ENCODE data around the gene SURF4. TPM values are rescaled to one million over a fixed set of nuclear protein-coding genes. Genes with fewer than 3 reads are reported as not detected.

The SURF4 gene
- total RNA-seq, 2 experiments from 2014 or later, result 299 to 302 TPM

DNA sequence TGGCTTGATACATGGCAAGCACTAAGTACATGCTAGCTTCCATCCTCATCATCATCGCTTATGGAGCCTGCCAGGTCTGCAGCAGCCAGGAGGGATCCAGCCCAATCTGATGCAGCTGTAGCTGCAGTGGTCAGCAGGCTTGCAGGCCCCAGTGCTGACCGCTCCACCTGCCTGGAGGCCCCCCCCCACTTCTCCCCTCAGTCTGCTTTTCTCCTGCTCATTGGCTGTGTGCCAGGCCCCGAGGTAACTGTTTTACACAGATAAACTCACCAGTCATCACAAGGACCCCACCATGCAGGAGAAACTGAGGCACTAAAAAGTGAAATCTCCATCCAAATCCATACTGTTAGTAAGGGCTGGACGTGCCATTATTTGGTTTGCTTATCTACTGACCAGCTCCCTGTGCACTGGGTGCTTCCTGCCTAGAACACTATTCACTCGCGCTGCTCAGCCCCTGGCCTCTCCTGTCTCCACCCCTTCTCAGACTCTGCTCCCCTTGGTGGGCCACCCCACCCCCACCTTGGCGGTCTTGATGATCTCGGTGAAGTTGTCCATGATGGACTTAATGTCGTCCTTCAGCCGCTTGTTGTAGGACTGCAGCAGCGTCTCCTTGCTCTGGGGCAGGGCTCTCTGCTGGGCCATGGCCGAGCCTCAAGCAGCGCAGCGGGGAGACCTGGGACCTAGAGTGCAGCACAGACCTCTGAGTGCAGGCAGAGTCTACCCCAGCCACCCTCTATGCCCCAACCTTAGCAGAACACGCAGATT lies 29.7 kb downstream of the SURF4 start:
- intact Hi-C loops (cut with micrococcal nuclease), result no loop called here
- no peaks in the 10 kb centered on the region for H3K9me3 Mint-ChIP-seq
- H3K4me1 Mint-ChIP-seq (ENCODE audit: low read depth), result peaks cover 40% of the 10 kb centered on the region
- H3K4me3 Mint-ChIP-seq, result peak overlapping the region; percentile 92
- H3K27me3 Mint-ChIP-seq (ENCODE audit: low read depth), result no peaks in the 10 kb centered on the region
- H3K27ac Mint-ChIP-seq, result peak overlapping the region; percentile 65
- DNase-seq, result no peak
- H3K36me3 Mint-ChIP-seq (ENCODE audit: low read depth), result peaks cover 54% of the 10 kb centered on the region
- CTCF ChIA-PET, result interaction anchor here (1.1 to 1.2 kb wide), 2 partner anchors 9 to 160 kb away, joined by 3 read pairs; no protein-coding TSS in a partner anchor

DNA sequence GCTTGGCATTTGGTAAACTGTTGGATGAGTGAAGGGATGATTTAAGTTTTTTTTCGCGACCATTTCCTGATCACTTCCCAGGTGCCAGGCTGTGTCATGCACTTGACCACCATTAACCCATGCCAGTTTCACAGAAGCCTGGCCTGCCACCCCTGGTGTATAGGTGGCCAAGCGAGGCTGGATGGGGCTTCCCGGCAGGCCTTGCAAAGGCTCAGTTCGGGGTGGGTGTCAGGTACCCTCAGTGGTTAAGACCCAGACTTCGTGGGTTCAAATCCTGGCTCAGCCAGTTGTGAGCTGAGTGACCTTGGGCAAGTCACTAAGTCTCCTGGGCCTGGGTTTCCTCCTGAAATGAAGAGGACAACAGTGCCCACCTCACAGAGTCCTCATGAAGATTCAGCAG lies 30.3 kb downstream of the SURF4 start:
- H3K9me3 Mint-ChIP-seq, result no peaks in the 10 kb centered on the region
- no peak overlapping the region for H3K27ac Mint-ChIP-seq
- H3K36me3 Mint-ChIP-seq (ENCODE audit: low read depth), result peaks cover 51% of the 10 kb centered on the region
- no peaks in the 10 kb centered on the region for H3K27me3 Mint-ChIP-seq (ENCODE audit: low read depth)
- peaks cover 43% of the 10 kb centered on the region for H3K4me1 Mint-ChIP-seq (ENCODE audit: low read depth)
- no peak for DNase-seq
- CTCF ChIA-PET, result interaction anchor here (1.2 kb wide), 1 partner anchor 159 kb away, joined by 3 read pairs; no protein-coding TSS in a partner anchor
- H3K4me3 Mint-ChIP-seq, result peak overlapping the region; percentile 29
- intact Hi-C loops (cut with micrococcal nuclease), result no loop called here

DNA sequence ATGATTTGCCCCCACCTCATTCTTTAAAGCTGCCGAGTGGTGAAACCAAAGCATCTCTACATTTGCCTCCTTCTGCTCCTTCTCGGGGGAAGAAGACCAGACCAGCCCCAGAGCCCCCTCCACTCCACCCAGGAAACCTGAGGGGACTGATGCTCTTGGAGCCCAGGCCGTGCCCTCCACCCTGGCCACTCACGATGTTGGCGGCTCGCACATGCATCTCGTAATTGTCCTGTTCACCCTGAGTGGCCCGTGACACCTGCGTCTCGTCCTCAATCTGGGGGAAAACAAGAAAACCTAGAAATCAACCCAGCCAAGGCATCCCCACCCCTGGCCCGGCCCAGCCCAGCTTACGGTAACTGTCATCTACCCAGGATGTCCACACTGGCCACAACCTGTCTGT lies 30.9 kb downstream of the SURF4 start:
- DNase-seq, result no peak
- no peaks in the 10 kb centered on the region for H3K27me3 Mint-ChIP-seq (ENCODE audit: low read depth)
- H3K4me3 Mint-ChIP-seq, result no peak overlapping the region
- H3K4me1 Mint-ChIP-seq (ENCODE audit: low read depth), result peaks cover 41% of the 10 kb centered on the region
- no peak overlapping the region for H3K27ac Mint-ChIP-seq
- CTCF ChIA-PET, result no interaction called here
- H3K36me3 Mint-ChIP-seq (ENCODE audit: low read depth), result peaks cover 48% of the 10 kb centered on the region
- intact Hi-C loops (cut with micrococcal nuclease), result no loop called here
- no peaks in the 10 kb centered on the region for H3K9me3 Mint-ChIP-seq

DNA sequence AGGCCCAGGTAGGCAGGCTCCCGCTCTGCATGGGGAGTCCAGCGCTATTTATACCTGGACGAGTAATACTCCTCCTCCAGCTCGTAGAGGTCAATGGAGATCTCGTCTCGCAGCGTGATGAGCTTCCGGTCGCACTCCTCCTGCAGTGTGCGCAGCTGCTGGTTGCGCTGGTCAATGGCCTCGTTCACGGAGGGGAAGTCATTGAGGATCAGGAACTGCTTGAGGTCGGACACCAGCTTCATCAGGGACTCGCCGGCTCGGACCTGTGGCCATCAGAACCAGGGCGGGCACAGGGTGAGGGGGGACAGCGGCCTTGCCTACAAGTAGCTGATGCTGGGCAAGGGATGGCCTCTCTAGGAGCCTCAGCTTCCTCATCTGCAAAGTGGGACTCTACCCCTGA lies 31.8 kb downstream of the SURF4 start:
- Mint-ChIP-seq H3K9me3 (no peaks in the 10 kb centered on the region), H3K4me3 (no peak overlapping the region), H3K27ac (no peak overlapping the region), H3K27me3 (ENCODE audit: low read depth) (no peaks in the 10 kb centered on the region), H3K4me1 (ENCODE audit: low read depth) (peaks cover 32% of the 10 kb centered on the region), H3K36me3 (ENCODE audit: low read depth) (peaks cover 44% of the 10 kb centered on the region)
- intact Hi-C loops (cut with micrococcal nuclease), result no loop called here
- no peak for DNase-seq
- CTCF ChIA-PET, result interaction anchor here (0.6 to 0.8 kb wide), 2 partner anchors 9 kb away, joined by 3 read pairs; no protein-coding TSS in a partner anchor

DNA sequence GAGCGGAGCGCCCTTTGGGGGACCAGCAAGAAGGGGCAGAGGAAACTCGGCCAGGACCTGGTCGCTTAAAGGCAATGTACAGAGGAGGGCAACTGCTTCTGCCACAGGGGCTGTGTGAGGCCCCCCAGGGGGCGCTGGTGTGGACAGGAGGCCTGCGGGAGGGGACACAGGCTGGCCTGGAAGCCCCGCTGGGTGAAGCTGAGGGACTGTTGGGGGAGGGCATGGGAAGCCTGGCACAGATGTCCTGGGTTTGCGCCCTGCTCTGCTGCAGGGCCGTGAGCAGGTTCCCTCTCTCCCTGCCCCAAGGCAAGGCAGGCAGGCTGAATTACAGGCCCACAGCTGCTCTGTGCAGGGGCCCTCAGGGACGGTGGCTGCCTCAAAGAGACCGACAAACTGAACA lies 33.3 kb downstream of the SURF4 start:
- H3K4me1 Mint-ChIP-seq (ENCODE audit: low read depth), result peaks cover 29% of the 10 kb centered on the region
- no peaks in the 10 kb centered on the region for H3K9me3 Mint-ChIP-seq
- intact Hi-C loops (cut with micrococcal nuclease), result no loop called here
- DNase-seq, result no peak
- no peaks in the 10 kb centered on the region for H3K27me3 Mint-ChIP-seq (ENCODE audit: low read depth)
- CTCF ChIA-PET, result interaction anchor here (1.6 kb wide), 1 partner anchor 14 kb away, joined by 5 read pairs; the partner anchor contains the start of genes SURF1 and SURF2
- no peak overlapping the region for H3K27ac Mint-ChIP-seq
- peaks cover 35% of the 10 kb centered on the region for H3K36me3 Mint-ChIP-seq (ENCODE audit: low read depth)
- no peak overlapping the region for H3K4me3 Mint-ChIP-seq

DNA sequence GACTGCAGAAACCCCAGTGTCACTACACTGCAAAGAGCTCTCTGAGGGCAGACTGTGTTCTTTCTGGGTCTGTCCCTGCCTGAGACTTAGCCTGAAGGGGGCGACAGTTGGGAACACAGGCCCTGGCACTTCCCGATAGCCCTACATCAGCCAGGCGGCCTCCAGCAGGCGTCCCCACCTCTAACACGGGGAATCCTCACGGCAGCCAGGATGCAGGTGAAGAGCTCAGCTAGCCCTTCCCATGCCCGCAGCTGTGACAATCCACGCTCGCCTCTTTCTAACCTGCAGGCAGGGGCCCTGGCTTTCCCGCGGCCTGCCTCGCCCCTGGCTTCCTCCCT lies 33.8 kb downstream of the SURF4 start:
- no peak overlapping the region for H3K4me3 Mint-ChIP-seq
- H3K4me1 Mint-ChIP-seq (ENCODE audit: low read depth), result peaks cover 28% of the 10 kb centered on the region
- CTCF ChIA-PET, result interaction anchor here (0.9 to 1.6 kb wide), 2 partner anchors 10 to 14 kb away, joined by 3 to 5 read pairs; partner anchors contain the start of genes SURF1 and SURF2
- H3K9me3 Mint-ChIP-seq, result no peaks in the 10 kb centered on the region
- no peak overlapping the region for H3K27ac Mint-ChIP-seq
- intact Hi-C loops (cut with micrococcal nuclease), result no loop called here
- no peaks in the 10 kb centered on the region for H3K27me3 Mint-ChIP-seq (ENCODE audit: low read depth)
- DNase-seq, result no peak
- peaks cover 34% of the 10 kb centered on the region for H3K36me3 Mint-ChIP-seq (ENCODE audit: low read depth)

DNA sequence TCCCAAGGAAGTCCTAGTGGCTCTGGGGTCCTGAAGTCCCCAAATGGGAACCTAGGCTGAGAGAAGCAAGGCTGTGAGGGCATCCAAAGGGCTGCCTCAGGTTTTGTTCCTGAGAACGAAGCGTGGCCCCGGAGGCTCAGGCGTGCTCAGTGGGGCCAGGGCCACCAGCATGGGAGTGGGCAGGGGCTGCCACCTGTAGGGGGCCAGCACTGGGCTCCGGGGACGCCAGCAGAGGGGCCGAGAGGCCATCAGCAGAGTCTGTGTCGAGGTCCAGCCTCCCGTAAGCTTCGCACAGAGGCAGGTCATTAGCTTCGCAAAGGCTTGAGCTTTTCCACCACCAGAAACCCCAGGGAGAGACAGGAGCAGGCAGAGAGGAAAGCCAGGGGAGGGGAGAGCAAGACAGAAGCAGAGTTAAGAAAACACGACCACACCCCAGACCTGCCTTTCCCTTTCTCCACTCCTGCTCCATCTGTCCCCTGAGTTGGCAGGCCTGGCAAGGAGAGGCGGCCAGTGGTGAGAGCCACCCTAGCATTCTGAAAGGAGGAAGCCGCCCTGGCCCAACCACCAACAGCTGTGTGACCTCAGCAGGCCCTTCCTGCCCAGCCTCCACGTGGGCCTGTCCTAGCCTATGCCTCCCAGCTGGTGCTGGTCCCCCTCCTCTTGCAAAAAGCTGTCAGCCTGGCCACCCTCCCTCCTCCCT lies 34.3 kb downstream of the SURF4 start:
- Mint-ChIP-seq H3K4me1 (ENCODE audit: low read depth) (peaks cover 27% of the 10 kb centered on the region), H3K27me3 (ENCODE audit: low read depth) (no peaks in the 10 kb centered on the region), H3K4me3 (no peak overlapping the region), H3K27ac (no peak overlapping the region), H3K36me3 (ENCODE audit: low read depth) (peaks cover 29% of the 10 kb centered on the region), H3K9me3 (no peaks in the 10 kb centered on the region)
- CTCF ChIA-PET, result interaction anchor here (0.7 to 1.6 kb wide), 5 partner anchors 10 to 434 kb away, joined by 3 to 5 read pairs (median 3); partner anchors contain the start of genes SURF1 and SURF2
- intact Hi-C loops (cut with micrococcal nuclease), result no loop called here
- no peak for DNase-seq

DNA sequence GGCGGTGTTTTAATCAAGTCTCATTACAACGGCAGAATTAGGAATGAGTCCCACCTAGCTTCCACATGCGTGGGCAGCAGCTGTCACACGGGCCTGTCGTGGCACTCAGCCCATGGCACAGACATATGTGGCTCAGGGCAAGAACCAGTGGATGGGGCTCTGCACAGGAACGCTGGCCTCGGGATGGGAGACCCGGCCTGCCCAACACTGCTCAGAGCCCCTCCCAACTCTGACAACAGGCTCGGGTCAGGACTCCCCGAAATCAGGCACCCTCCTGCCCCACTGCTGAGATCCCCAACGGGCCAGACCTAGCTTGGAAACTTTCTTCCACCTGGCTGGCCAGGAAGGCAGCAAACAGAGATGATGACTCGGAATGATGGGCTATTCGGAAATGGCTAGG lies 34.9 kb downstream of the SURF4 start:
- no peak for DNase-seq
- Mint-ChIP-seq H3K36me3 (ENCODE audit: low read depth) (peaks cover 28% of the 10 kb centered on the region), H3K9me3 (no peaks in the 10 kb centered on the region), H3K27me3 (ENCODE audit: low read depth) (no peaks in the 10 kb centered on the region), H3K27ac (peak overlapping the region; percentile 75), H3K4me3 (no peak overlapping the region), H3K4me1 (ENCODE audit: low read depth) (peaks cover 21% of the 10 kb centered on the region)
- intact Hi-C loops (cut with micrococcal nuclease), result no loop called here
- CTCF ChIA-PET, result interaction anchor here (1.0 to 1.6 kb wide), 3 partner anchors 15 to 37 kb away, joined by 3 to 5 read pairs (median 3); partner anchors contain the start of genes SURF1 and SURF2

DNA sequence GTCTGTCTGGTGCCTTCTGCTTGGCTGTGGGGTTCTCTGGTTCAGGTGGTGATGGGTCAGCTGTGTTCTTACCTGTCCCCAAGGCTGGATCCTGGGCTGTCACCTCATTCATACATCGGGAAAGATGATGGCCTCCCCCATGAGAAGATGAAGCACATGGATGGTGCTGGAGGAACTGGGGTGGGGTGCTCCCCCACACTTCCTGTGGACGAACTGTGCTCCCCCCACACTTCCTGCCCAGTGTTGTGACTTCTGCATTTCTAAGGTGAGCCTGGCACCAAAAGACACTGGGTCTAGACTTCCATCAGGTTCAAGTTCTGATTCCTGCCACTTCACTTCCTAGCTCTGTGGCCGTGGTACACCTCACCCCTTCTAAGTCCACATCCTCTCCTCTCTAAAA lies 35.6 kb downstream of the SURF4 start:
- peak overlapping the region; percentile 75 for H3K27ac Mint-ChIP-seq
- intact Hi-C loops (cut with micrococcal nuclease), result no loop called here
- no peak overlapping the region for H3K4me3 Mint-ChIP-seq
- no peaks in the 10 kb centered on the region for H3K9me3 Mint-ChIP-seq
- H3K27me3 Mint-ChIP-seq (ENCODE audit: low read depth), result no peaks in the 10 kb centered on the region
- H3K36me3 Mint-ChIP-seq (ENCODE audit: low read depth), result peaks cover 33% of the 10 kb centered on the region
- CTCF ChIA-PET, result interaction anchor here (1.1 kb wide), 1 partner anchor 15 kb away, joined by 4 read pairs; no protein-coding TSS in a partner anchor
- DNase-seq, result no peak
- peaks cover 23% of the 10 kb centered on the region for H3K4me1 Mint-ChIP-seq (ENCODE audit: low read depth)

DNA sequence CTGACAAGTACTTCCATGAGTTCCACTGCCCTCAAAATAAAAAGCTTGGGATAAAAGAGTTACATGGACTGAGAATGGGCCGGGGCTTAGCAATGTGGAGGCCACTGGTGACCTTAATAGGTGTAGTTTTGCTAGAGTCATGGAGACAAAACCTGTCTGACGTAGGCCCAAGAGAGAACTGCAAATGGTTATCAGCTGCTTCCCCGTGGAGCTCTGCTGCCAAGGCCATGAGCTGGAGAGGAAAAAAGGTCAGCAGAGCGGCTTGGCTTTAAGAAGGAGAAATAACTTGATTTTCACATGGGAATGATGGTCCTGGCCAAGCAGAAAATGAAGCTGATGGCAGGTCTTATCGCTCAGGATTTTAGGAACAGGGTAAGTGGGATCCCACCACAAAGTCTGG lies 36.2 kb downstream of the SURF4 start:
- intact Hi-C loops (cut with micrococcal nuclease), result loop anchor here (5.0 kb wide), 1 partner anchor 148 kb away; no protein-coding TSS in a partner anchor

DNA sequence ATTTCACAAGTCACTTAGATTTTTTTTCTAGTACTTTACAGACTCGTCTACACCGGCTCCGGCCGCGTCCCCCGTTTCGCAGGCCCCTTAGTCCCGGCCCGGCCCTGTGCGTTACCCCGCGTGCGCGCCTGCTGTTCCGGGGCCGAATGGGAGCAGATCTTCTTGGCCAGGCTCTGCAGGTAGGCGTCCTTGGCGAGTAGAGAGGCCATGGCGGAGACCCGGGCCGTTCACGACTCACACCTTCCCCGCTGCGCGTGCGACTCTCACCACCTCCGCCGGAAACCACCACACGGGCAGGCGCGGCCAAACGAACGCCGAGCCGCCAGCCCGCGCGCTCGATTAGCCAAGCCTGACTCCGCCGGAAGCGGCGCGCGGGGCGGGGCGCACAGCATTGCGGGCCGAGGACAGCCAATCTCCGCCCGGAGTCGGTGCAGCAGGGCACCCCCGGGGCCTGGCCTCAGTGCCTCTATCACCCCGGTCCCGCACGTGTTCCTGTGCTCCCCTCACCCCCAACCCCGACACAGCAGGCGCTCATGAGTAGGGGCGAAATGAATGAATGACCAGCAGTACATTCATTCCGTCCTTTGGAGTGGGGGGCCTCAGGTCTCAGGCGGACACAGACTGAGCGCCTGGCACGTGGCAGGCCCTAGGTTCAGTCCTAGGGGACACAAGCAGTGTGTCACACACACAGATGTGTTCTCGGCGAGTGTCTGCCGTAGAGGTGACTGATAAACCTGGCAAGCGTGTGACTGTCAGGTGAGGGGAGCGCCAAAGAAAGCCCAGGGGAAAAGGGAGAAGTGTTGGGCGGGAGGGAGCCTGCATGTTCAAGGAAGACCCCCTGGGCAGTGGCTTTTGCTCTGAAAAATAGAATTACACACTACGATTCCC lies 39.7 kb downstream of the SURF4 start, which contains the start of gene SURF6:
Gene SURF6 (minus strand): TSS at position 265 of the 888 bp plus-strand sequence. CDS start 56 bp downstream, at position 209.
- H3K9me3 Mint-ChIP-seq, result no peaks in the 10 kb centered on the region

More for the DNA sequence above, 36.2 kb downstream of the SURF4 start:
- Mint-ChIP-seq H3K27ac (peak overlapping the region; percentile 14), H3K36me3 (ENCODE audit: low read depth) (peaks cover 37% of the 10 kb centered on the region), H3K9me3 (no peaks in the 10 kb centered on the region), H3K4me3 (no peak overlapping the region), H3K27me3 (ENCODE audit: low read depth) (no peaks in the 10 kb centered on the region), H3K4me1 (ENCODE audit: low read depth) (peaks cover 28% of the 10 kb centered on the region)
- CTCF ChIA-PET, result interaction anchor here (1.1 kb wide), 1 partner anchor 16 kb away, joined by 4 read pairs; no protein-coding TSS in a partner anchor
- no peak for DNase-seq

More for the DNA sequence above, 39.7 kb downstream of the SURF4 start, which contains the start of gene SURF6:
- intact Hi-C loops (cut with micrococcal nuclease), result loop anchor here (1.0 to 5.0 kb wide), 5 partner anchors 12 to 306 kb away; partner anchors contain the start of genes GTF3C5, MED22, RPL7A and STKLD1
- Mint-ChIP-seq H3K4me3 (peak within 1 kb of the TSS; percentile 97), H3K4me1 (ENCODE audit: low read depth) (peaks cover 40% of the 10 kb centered on the region), H3K27ac (peak within 1 kb of the TSS; percentile 87), H3K36me3 (ENCODE audit: low read depth) (peaks cover 38% of the 10 kb centered on the region), H3K27me3 (ENCODE audit: low read depth) (no peaks in the 10 kb centered on the region)
- CTCF ChIA-PET, result interaction anchor here (1.5 kb wide), 1 partner anchor 35 kb away, joined by 5 read pairs; no protein-coding TSS in a partner anchor
- DNase-seq, result peak; percentile 95
